Measurements from ENCODE around the gene PRM3. TPM values are rescaled to one million over a fixed set of nuclear protein-coding genes. Genes with fewer than 3 reads are reported as not detected.

The PRM3 gene
- total RNA-seq, 1 experiment from 2014 or later = not detected

DNA sequence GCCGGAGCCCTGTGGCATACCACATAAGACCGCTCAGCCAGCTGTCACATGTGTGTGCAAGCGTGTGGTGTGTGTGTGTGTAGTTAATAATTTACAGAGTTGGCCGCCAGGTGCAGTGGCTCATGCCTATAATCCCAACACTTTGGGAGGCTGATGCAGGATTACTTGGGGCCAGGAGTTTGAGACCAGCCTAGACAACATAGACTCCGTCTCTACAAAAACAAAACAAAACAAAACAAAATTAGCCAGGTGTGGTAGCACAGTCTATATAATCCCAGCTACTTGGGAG lies 37.8 kb downstream of the PRM3 start:
- BruUV-seq (replicated peaks) = no TSS peak
- CTCF ChIA-PET = interaction anchor here (1.6 to 2.0 kb wide), 2 partner anchors 20 to 272 kb away, joined by 4 to 7 read pairs; partner anchors contain the start of gene SOCS1
- H3K27ac Mint-ChIP-seq (ENCODE audit: low read depth, unreplicated experiment) = no peak overlapping the region

DNA sequence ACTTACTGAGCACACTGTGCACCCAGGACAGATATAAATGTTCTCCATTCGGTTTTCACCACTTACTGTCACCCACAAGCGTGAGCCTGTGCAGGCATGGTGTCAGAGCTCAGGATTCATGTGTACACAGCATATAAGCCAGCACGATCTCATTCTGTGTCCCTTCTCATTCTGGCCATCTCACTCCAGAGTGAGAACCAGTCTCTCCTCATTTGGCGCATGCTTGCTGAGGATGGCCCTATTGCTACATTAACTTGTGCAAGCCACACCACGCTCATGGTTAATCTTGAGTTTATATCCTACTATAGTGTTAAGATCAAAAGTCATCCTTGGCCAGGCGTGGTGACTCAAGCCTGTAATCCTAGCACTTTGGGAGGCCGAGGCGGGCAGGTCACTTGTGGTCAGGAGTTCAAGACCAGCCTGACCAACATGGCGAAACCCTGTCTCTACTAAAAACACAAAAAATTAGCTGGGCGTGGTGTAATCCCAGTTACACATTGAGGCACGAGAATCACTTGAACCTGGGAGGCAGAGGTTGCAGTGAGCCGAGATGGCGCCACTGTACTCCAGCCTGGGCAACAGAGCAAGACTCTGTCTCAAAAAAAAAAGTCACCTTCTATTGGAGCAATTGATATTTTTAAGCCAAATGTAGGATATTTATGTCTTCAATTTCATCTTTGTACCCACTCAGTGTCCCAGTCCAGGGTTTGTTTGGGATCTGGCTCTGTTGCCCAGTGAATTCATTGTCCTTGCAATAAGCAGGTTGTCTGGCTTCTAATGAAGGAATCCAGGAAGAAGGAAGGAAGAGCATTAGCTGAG lies 38.3 kb downstream of the PRM3 start:
- no peaks in the 10 kb centered on the region for H3K9me3 Mint-ChIP-seq (ENCODE audit: unreplicated experiment)
- TF ChIP-seq, protein P1, sequence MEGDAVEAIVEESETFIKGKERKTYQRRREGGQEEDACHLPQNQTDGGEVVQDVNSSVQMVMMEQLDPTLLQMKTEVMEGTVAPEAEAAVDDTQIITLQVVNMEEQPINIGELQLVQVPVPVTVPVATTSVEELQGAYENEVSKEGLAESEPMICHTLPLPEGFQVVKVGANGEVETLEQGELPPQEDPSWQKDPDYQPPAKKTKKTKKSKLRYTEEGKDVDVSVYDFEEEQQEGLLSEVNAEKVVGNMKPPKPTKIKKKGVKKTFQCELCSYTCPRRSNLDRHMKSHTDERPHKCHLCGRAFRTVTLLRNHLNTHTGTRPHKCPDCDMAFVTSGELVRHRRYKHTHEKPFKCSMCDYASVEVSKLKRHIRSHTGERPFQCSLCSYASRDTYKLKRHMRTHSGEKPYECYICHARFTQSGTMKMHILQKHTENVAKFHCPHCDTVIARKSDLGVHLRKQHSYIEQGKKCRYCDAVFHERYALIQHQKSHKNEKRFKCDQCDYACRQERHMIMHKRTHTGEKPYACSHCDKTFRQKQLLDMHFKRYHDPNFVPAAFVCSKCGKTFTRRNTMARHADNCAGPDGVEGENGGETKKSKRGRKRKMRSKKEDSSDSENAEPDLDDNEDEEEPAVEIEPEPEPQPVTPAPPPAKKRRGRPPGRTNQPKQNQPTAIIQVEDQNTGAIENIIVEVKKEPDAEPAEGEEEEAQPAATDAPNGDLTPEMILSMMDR (IDR thresholded peaks at IDR 0.05; ENCODE audit: unreplicated experiment) = no peak
- H3K4me3 Mint-ChIP-seq (ENCODE audit: unreplicated experiment) = no peak overlapping the region
- ChIA-PET CTCF (interaction anchor here (0.7 to 2.0 kb wide), 3 partner anchors 20 to 271 kb away, joined by 3 to 7 read pairs (median 4); partner anchors contain the start of gene SOCS1), POLR2A (interaction anchor here (1.7 kb wide), 1 partner anchor 10 kb away, joined by 4 read pairs; no protein-coding TSS in a partner anchor)
- no peak overlapping the region for H3K27ac Mint-ChIP-seq (ENCODE audit: low read depth, unreplicated experiment)
- no peaks in the 10 kb centered on the region for H3K36me3 Mint-ChIP-seq (ENCODE audit: insufficient read depth, unreplicated experiment)
- no peak for DNase-seq (ENCODE audit: unreplicated experiment)
- BruUV-seq (replicated peaks) = no TSS peak
- intact Hi-C loops (cut with micrococcal nuclease) = no loop called here
- peaks cover under 1% of the 10 kb centered on the region for H3K4me1 Mint-ChIP-seq (ENCODE audit: insufficient read depth, unreplicated experiment)
- H3K27me3 Mint-ChIP-seq (ENCODE audit: insufficient read depth, unreplicated experiment) = no peaks in the 10 kb centered on the region

More for the DNA sequence above, 37.8 kb downstream of the PRM3 start:
- DNase-seq (ENCODE audit: unreplicated experiment) = no peak
- Mint-ChIP-seq H3K36me3 (ENCODE audit: insufficient read depth, unreplicated experiment) (no peaks in the 10 kb centered on the region), H3K4me3 (ENCODE audit: unreplicated experiment) (no peak overlapping the region), H3K4me1 (ENCODE audit: insufficient read depth, unreplicated experiment) (no peaks in the 10 kb centered on the region), H3K9me3 (ENCODE audit: unreplicated experiment) (no peaks in the 10 kb centered on the region), H3K27me3 (ENCODE audit: insufficient read depth, unreplicated experiment) (no peaks in the 10 kb centered on the region)
- POLR2A ChIA-PET = interaction anchor here (1.7 kb wide), 1 partner anchor 10 kb away, joined by 4 read pairs; no protein-coding TSS in a partner anchor
- TF ChIP-seq, protein P1 (IDR thresholded peaks at IDR 0.05; ENCODE audit: unreplicated experiment) = no peak
- intact Hi-C loops (cut with micrococcal nuclease) = no loop called here

DNA sequence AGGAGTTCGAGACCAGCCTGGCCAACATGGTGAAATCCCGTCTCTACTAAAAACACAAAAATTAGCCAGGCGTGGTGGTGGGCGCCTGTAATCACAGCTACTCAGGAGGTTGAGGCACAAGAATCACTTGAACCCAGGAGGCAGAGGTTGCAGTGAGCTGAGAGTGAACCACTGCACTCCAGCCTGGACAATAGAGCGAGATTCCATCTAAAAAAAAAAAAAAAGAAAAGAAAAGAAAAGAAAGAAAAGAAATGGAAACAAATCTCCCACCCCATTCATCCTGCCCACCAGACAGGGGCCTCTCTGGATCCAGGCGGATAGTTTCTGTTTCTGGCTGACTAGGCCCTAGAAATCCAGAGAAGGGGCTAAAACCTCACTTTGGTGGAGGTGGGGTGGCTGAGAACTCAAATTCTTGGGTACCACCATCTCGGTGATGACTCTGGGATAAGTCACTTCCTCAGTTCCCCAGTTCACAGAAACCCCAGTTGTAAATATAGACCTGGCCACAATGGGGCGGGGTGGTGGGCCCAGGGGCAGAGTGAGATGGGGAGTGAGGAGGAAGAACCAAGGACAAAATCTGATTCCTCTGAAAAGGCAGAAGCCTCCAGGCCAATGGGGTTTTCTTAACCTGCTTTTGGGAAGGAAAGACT lies 39.6 kb downstream of the PRM3 start:
- Mint-ChIP-seq H3K27ac (ENCODE audit: low read depth, unreplicated experiment) (no peak overlapping the region), H3K36me3 (ENCODE audit: insufficient read depth, unreplicated experiment) (peaks cover 4% of the 10 kb centered on the region), H3K9me3 (ENCODE audit: unreplicated experiment) (no peaks in the 10 kb centered on the region), H3K4me3 (ENCODE audit: unreplicated experiment) (no peak overlapping the region), H3K27me3 (ENCODE audit: insufficient read depth, unreplicated experiment) (peaks cover 8% of the 10 kb centered on the region), H3K4me1 (ENCODE audit: insufficient read depth, unreplicated experiment) (peaks cover 9% of the 10 kb centered on the region)
- BruUV-seq (replicated peaks) = no TSS peak
- TF ChIP-seq, protein P1 (IDR thresholded peaks at IDR 0.05; ENCODE audit: unreplicated experiment) = no peak
- POLR2A ChIA-PET = interaction anchor here (0.6 kb wide), 1 partner anchor 18 kb away, joined by 3 read pairs; no protein-coding TSS in a partner anchor
- intact Hi-C loops (cut with micrococcal nuclease) = no loop called here
- CTCF ChIA-PET = interaction anchor here (0.7 kb wide), 1 partner anchor 22 kb away, joined by 3 read pairs; no protein-coding TSS in a partner anchor
- DNase-seq (ENCODE audit: unreplicated experiment) = no peak

All from MCF 10A (cell line).